Mesothelial cell of epicardium (in vitro differentiated cells): ENCODE measurements around the gene PHF2. TPM values are rescaled to one million over a fixed set of nuclear protein-coding genes. Genes with fewer than 3 reads are reported as not detected.

Experiments
- DNase-seq, 2 experiments: peaks; one replicate each; pipeline ENCODE4 v3.0.0; 2021; ENCODE audit warnings: low spot score in 2 of 2; ENCODE audit not compliant: unreplicated experiment in 2 of 2
- H3K27ac Mint-ChIP-seq: 2 replicates; pipeline ENCODE4 v1.8.0; 2021; ENCODE audit warnings: mixed read lengths
- H3K27me3 Mint-ChIP-seq: 2 replicates; pipeline ENCODE4 v1.8.0; 2021; ENCODE audit warnings: low read depth, mixed read lengths
- H3K36me3 Mint-ChIP-seq: 2 replicates; pipeline ENCODE4 v1.8.0; 2021; ENCODE audit warnings: mixed read lengths
- H3K4me1 Mint-ChIP-seq: 2 replicates; pipeline ENCODE4 v1.8.0; 2021; ENCODE audit warnings: mixed read lengths
- H3K4me3 Mint-ChIP-seq: 2 replicates; pipeline ENCODE4 v1.8.0; 2021; ENCODE audit warnings: mild to moderate bottlenecking, moderate library complexity, mixed read lengths
- H3K9me3 Mint-ChIP-seq: 2 replicates; pipeline ENCODE4 v1.8.0; 2021; ENCODE audit warnings: mixed read lengths
- total RNA-seq: library from RNA; stranded (reverse); gene quantifications from 3 replicates; pipeline ENCODE4 v1.2.1, GENCODE V29; 2021
- TF ChIP-seq, protein P1 (sequence below): fragments of 200-600 bp; sonication (generic); IDR thresholded peaks from one replicate; pipeline ENCODE4 v1.5.0; 2021; ENCODE audit warnings: antibody characterized with exemption; ENCODE audit not compliant: unreplicated experiment

The PHF2 gene
- total RNA-seq, 1 donor from 2014 or later: 37.6 TPM

- H3K9me3 Mint-ChIP-seq: peaks cover 13% of the 10 kb centered on the region
- peaks cover 9% of the 10 kb centered on the region for H3K36me3 Mint-ChIP-seq
- no peak for DNase-seq
- H3K27ac Mint-ChIP-seq: no peak overlapping the region
- H3K4me3 Mint-ChIP-seq: peak overlapping the region; percentile 35
- H3K4me1 Mint-ChIP-seq: peaks cover 17% of the 10 kb centered on the region
- no peaks in the 10 kb centered on the region for H3K27me3 Mint-ChIP-seq
- TF ChIP-seq, protein P1, sequence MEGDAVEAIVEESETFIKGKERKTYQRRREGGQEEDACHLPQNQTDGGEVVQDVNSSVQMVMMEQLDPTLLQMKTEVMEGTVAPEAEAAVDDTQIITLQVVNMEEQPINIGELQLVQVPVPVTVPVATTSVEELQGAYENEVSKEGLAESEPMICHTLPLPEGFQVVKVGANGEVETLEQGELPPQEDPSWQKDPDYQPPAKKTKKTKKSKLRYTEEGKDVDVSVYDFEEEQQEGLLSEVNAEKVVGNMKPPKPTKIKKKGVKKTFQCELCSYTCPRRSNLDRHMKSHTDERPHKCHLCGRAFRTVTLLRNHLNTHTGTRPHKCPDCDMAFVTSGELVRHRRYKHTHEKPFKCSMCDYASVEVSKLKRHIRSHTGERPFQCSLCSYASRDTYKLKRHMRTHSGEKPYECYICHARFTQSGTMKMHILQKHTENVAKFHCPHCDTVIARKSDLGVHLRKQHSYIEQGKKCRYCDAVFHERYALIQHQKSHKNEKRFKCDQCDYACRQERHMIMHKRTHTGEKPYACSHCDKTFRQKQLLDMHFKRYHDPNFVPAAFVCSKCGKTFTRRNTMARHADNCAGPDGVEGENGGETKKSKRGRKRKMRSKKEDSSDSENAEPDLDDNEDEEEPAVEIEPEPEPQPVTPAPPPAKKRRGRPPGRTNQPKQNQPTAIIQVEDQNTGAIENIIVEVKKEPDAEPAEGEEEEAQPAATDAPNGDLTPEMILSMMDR: no peak
Observed at GRCh38 chr9:93573516-93573828, 2.9 kb upstream of the PHF2 start.

DNA sequence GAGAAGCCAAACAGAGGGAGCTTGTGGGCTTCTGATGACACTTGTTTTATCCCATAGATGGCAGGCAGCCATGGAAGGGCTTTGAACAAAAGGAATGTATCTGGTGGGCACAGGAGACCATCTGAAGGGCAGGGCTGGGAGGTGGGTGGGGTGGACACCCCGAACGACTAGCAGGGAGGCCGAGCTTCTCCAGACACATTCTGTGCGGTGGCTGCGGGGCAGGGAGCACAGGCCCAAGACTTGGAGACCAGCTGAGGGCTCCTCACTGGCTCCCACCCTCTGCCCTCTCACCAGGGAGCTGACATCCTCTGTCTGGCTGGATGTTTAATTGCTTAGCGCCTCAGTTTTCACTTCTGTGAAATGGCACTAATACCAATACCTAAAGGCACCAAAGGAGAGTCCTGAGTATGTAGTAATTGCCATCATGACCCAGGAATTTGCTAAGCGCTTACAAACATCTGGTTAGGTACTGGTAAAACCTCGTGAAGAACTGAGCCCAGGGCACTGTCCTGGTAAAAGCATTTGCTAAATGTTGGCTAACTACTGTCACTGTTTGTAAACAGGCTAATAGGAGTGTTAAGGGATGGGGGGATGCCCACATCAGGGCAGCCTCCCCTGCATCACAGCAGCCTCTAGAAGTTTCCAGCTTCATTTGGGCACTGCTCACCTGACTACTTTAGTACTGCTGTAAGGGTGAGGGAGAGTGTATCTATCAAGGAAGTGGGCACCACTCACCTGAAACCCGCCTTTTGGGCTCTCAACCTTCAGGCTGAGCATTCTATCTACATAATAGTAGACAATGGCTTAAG is 2.1 kb upstream of the PHF2 start:
- no peak for DNase-seq
- peak overlapping the region; percentile 89 for H3K4me3 Mint-ChIP-seq
- H3K27me3 Mint-ChIP-seq: no peaks in the 10 kb centered on the region
- peaks cover 13% of the 10 kb centered on the region for H3K9me3 Mint-ChIP-seq
- H3K4me1 Mint-ChIP-seq: peaks cover 26% of the 10 kb centered on the region
- TF ChIP-seq, protein P1: no peak
- peak overlapping the region; percentile 43 for H3K27ac Mint-ChIP-seq
- H3K36me3 Mint-ChIP-seq: peaks cover 9% of the 10 kb centered on the region

DNA sequence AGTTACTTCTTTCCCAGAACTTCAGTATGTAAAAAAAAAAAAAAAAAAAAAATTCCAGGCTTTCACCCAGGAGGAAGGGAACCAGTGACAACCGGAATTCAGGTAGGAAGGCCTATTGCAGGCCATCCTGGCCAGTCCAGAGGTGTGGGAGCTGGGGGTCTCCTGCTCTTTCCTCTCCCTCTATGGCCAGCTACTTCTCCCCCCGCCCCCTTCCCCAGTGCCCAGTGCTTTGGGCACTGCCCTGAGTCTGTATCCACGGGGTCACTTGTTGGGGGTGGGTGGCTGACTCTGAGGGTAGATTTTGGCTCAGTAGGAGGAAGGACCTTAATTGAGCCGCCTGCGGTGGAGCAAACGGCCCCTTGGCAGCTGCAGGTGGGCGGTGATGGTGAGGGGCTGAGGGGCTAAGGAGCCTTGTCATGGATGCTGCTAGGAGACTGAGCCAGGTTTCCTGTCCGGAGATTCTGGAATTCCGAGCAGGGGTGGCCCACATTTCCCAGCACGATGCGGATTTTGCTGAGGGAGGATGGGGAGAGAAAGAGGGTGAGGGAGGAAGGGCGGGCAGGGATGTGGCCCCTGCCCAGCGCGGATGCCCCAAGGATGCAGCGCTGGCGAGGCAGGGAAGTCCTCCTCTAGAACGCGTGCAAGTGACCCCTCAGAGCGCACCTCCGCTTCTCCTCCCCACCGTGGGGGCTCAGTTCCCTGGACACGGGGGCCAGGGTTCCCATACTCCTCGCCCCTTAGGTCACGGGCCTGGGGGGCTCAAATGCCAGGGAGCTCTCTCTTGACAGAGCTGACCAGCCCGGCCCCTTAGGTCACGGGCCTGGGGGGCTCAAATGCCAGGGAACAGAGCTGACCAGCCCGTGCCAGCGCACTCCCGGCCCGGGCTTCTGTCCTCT is 1.2 kb upstream of the PHF2 start:
- H3K4me1 Mint-ChIP-seq: peaks cover 30% of the 10 kb centered on the region
- peak overlapping the region; percentile 96 for H3K27ac Mint-ChIP-seq
- TF ChIP-seq, protein P1: no peak
- H3K36me3 Mint-ChIP-seq: peaks cover 9% of the 10 kb centered on the region
- H3K4me3 Mint-ChIP-seq: peak overlapping the region; percentile 89
- no peaks in the 10 kb centered on the region for H3K27me3 Mint-ChIP-seq
- peaks cover 12% of the 10 kb centered on the region for H3K9me3 Mint-ChIP-seq
- DNase-seq: no peak

GRCh38 chr9:93575796-93576257 is 557 bp upstream of the PHF2 start:
- H3K27me3 Mint-ChIP-seq: no peaks in the 10 kb centered on the region
- H3K9me3 Mint-ChIP-seq: peaks cover 6% of the 10 kb centered on the region
- TF ChIP-seq, protein P1: no peak
- peaks cover 37% of the 10 kb centered on the region for H3K4me1 Mint-ChIP-seq
- H3K4me3 Mint-ChIP-seq: peak overlapping the region; percentile 89
- H3K27ac Mint-ChIP-seq: peak overlapping the region; percentile 96
- peaks cover 4% of the 10 kb centered on the region for H3K36me3 Mint-ChIP-seq
- no peak for DNase-seq

- TF ChIP-seq, protein P1: no peak
- H3K4me3 Mint-ChIP-seq: peak overlapping the region; percentile 80
- no peak for DNase-seq
- H3K36me3 Mint-ChIP-seq: no peaks in the 10 kb centered on the region
- H3K9me3 Mint-ChIP-seq: no peaks in the 10 kb centered on the region
- peak overlapping the region; percentile 89 for H3K27ac Mint-ChIP-seq
- H3K27me3 Mint-ChIP-seq: no peaks in the 10 kb centered on the region
- H3K4me1 Mint-ChIP-seq: peaks cover 44% of the 10 kb centered on the region
Observed at GRCh38 chr9:93577078-93577974, 942 bp downstream of the PHF2 start.
